ENCODE data around the gene ERVFRD-1. TPM values are rescaled to one million over a fixed set of nuclear protein-coding genes. Genes with fewer than 3 reads are reported as not detected.

Gene ERVFRD-1
- total RNA-seq, 4 donors from 2014 or later, result 0.12 to 0.27 TPM; not detected in 2

GRCh38 chr6:11136809-11137208 is 25.3 kb upstream of the ERVFRD-1 start:
- H3K27ac ChIP-seq, result no peak overlapping the region
- no peaks in the 10 kb centered on the region for H3K9me3 ChIP-seq
- no peak for ATAC-seq
- no peak overlapping the region for H3K4me3 ChIP-seq
- no peaks in the 10 kb centered on the region for H3K27me3 ChIP-seq
- no peak for TF ChIP-seq CTCF (IDR thresholded peaks at IDR 0.05)
- TF ChIP-seq EP300 (IDR thresholded peaks at IDR 0.05), result no peak
- TF ChIP-seq POLR2A (IDR thresholded peaks at IDR 0.05), result no peak
- TF ChIP-seq POLR2AphosphoS5 (IDR thresholded peaks at IDR 0.05), result no peak
- peaks cover 0 to 19% of the 10 kb centered on the region in 2 donors for H3K36me3 ChIP-seq
- H3K4me1 ChIP-seq, result no peaks in the 10 kb centered on the region

DNA sequence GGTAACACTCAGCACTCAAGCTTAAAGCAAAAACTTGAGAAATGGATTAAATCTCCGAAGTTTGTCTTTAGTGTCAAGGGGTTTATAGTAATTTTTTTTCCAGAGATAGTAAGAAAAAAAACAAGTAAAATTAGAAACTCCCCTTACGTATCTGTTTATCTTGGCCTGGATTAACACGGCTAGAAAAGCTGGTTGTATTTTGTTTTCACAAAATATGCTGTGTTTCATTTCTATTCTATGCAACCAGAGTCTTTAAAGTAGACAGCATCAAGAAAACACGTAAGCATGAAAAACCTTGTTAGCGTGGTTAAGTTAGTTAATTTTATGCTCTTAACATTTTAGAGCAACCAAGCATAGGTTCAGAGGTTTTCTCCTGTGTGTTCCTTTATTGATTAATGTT is 21.8 kb upstream of the ERVFRD-1 start:
- TF ChIP-seq EP300 (IDR thresholded peaks at IDR 0.05), result no peak
- TF ChIP-seq CTCF (IDR thresholded peaks at IDR 0.05), result no peak
- TF ChIP-seq POLR2A (IDR thresholded peaks at IDR 0.05), result no peak
- TF ChIP-seq POLR2AphosphoS5 (IDR thresholded peaks at IDR 0.05), result no peak
- no peaks in the 10 kb centered on the region for H3K9me3 ChIP-seq
- no peak overlapping the region for H3K4me3 ChIP-seq
- H3K4me1 ChIP-seq, result peaks cover 0 to 4% (median 0%) of the 10 kb centered on the region in 3 donors
- peaks cover 0 to 19% of the 10 kb centered on the region in 2 donors for H3K36me3 ChIP-seq
- no peak overlapping the region for H3K27ac ChIP-seq
- no peaks in the 10 kb centered on the region for H3K27me3 ChIP-seq
- no peak for ATAC-seq
- WGBS, 2 donors (ENCODE audit: low coverage in 1 of 2), result 76 to 82% methylated on average over 5 of the region's 5 CpGs

DNA sequence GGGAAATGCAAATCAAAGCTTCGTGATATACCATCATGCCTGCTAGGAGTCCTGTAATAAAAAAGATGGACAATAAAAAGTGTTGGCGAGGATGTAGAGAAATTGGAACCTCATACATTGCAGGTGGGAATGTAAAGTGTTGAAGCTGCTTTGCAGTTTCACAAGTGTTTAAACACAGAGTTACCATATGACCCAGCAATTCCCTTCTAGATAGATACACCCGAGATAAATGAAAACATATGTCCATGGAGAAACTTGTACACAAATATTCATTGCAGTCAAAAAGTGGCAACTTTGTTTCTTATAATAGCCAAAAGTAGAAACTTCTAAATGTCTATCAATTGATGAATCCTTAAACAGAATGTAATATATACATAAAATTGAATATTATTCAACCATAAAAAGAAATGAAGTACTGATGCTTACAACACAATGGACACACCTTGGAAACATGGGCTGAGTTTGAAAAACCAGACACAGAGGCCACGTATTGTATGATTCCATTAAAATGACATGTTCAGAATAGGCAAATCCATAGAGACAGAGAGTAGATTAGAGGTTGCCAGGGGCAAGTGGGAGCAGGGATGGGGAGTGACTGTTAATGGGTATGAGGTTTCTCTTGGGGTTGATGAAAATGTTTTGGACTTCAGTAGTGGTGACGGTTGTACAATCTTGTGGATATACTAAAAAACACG is 20.8 kb upstream of the ERVFRD-1 start:
- Histone ChIP-seq H3K9me3 (no peaks in the 10 kb centered on the region), H3K27me3 (no peaks in the 10 kb centered on the region), H3K4me3 (no peak overlapping the region), H3K36me3 (peaks cover 0 to 19% of the 10 kb centered on the region in 2 donors), H3K4me1 (peaks cover 0 to 4% (median 0%) of the 10 kb centered on the region in 3 donors), H3K27ac (no peak overlapping the region)
- TF ChIP-seq CTCF (IDR thresholded peaks at IDR 0.05) (no peak), EP300 (IDR thresholded peaks at IDR 0.05) (no peak)
- no peak for ATAC-seq
- WGBS, 2 donors (ENCODE audit: low coverage in 1 of 2), result 90 to 95% methylated on average over 5 to 6 of the region's 6 CpGs

GRCh38 chr6:11130605-11131004 is 19.1 kb upstream of the ERVFRD-1 start:
- Histone ChIP-seq H3K27ac (no peak overlapping the region), H3K27me3 (no peaks in the 10 kb centered on the region), H3K4me1 (peaks cover 0 to 4% (median 0%) of the 10 kb centered on the region in 3 donors), H3K9me3 (no peaks in the 10 kb centered on the region), H3K4me3 (no peak overlapping the region), H3K36me3 (peaks cover 0 to 13% of the 10 kb centered on the region in 2 donors)
- no peak for TF ChIP-seq POLR2A (IDR thresholded peaks at IDR 0.05)
- TF ChIP-seq POLR2AphosphoS5 (IDR thresholded peaks at IDR 0.05), result no peak
- TF ChIP-seq CTCF (IDR thresholded peaks at IDR 0.05), result no peak
- no peak for TF ChIP-seq EP300 (IDR thresholded peaks at IDR 0.05)
- ATAC-seq, result no peak

GRCh38 chr6:11129908-11130565 is 18.5 kb upstream of the ERVFRD-1 start:
- no peak overlapping the region for H3K4me3 ChIP-seq
- WGBS, 2 donors (ENCODE audit: low coverage in 1 of 2), result 54 to 86% methylated on average over 1 of the region's 1 CpG
- no peak overlapping the region for H3K27ac ChIP-seq
- no peaks in the 10 kb centered on the region for H3K27me3 ChIP-seq
- peaks cover 0 to 7% of the 10 kb centered on the region in 2 donors for H3K36me3 ChIP-seq
- ATAC-seq, result no peak
- no peaks in the 10 kb centered on the region for H3K9me3 ChIP-seq
- no peak for TF ChIP-seq POLR2AphosphoS5 (IDR thresholded peaks at IDR 0.05)
- no peak for TF ChIP-seq POLR2A (IDR thresholded peaks at IDR 0.05)
- TF ChIP-seq EP300 (IDR thresholded peaks at IDR 0.05), result no peak
- TF ChIP-seq CTCF (IDR thresholded peaks at IDR 0.05), result no peak
- H3K4me1 ChIP-seq, result peaks cover 0 to 4% (median 0%) of the 10 kb centered on the region in 3 donors
